H9 (cell line): ENCODE results near the gene ZBTB8A. TPM values are rescaled to one million over a fixed set of nuclear protein-coding genes. Genes with fewer than 3 reads are reported as not detected.
A peak's percentile ranks its signal among the peaks of the same experiment; 100 is the strongest.

Source experiments
- DNase-seq: peaks from one replicate; pipeline ENCODE4 v3.0.0-alpha.2; 2017
- H2AFZ ChIP-seq: one replicate; pipeline ENCODE4 v1.6.1; 2013; ENCODE audit warnings: mild to moderate bottlenecking, low read length, control low read depth, moderate library complexity
- H2AK5ac ChIP-seq: 2 replicates; pipeline ENCODE4 v1.6.1; 2013; ENCODE audit warnings: low read length, control low read depth, mixed read lengths; ENCODE audit not compliant: insufficient read length
- H2BK120ac ChIP-seq: one replicate; pipeline ENCODE4 v1.6.1; 2013; ENCODE audit warnings: low read depth, mild to moderate bottlenecking, low read length, control low read depth, inconsistent platforms; ENCODE audit not compliant: poor library complexity, severe bottlenecking
- H2BK12ac ChIP-seq: 2 replicates; pipeline ENCODE4 v1.6.1; 2013; ENCODE audit warnings: low read length, control low read depth, mixed read lengths, low read depth; ENCODE audit not compliant: insufficient read length
- H2BK15ac ChIP-seq: 2 replicates; pipeline ENCODE4 v1.6.1; 2013; ENCODE audit warnings: low read depth, low read length, control low read depth
- H2BK20ac ChIP-seq: one replicate; pipeline ENCODE4 v1.6.1; 2013; ENCODE audit warnings: low read depth, mild to moderate bottlenecking, low read length, control low read depth, inconsistent platforms; ENCODE audit not compliant: poor library complexity, severe bottlenecking
- H2BK5ac ChIP-seq: 2 replicates; pipeline ENCODE4 v1.6.1; 2013; ENCODE audit warnings: low read length, control low read depth, mixed read lengths; ENCODE audit not compliant: insufficient read length
- H3K14ac ChIP-seq: 2 replicates; pipeline ENCODE4 v1.6.1; 2013; ENCODE audit warnings: low read length, control low read depth; ENCODE audit not compliant: insufficient read depth
- H3K18ac ChIP-seq: 2 replicates; pipeline ENCODE4 v1.6.1; 2013; ENCODE audit warnings: low read depth, mild to moderate bottlenecking, mixed read lengths, low read length, control low read depth; ENCODE audit not compliant: insufficient read length
- H3K23ac ChIP-seq: 2 replicates; pipeline ENCODE4 v1.6.1; 2013; ENCODE audit warnings: low read length, control low read depth, mixed read lengths, low read depth; ENCODE audit not compliant: insufficient read length
- H3K23me2 ChIP-seq: 2 replicates; pipeline ENCODE4 v1.6.1; 2013; ENCODE audit warnings: low read depth, mild to moderate bottlenecking, mixed read lengths, low read length, control low read depth; ENCODE audit not compliant: insufficient read length, poor library complexity, severe bottlenecking
- H3K27ac ChIP-seq: 2 replicates; pipeline ENCODE4 v1.5.1; 2013; ENCODE audit warnings: low read length, control low read depth, mixed read lengths, low read depth; ENCODE audit not compliant: insufficient read length
- H3K27me3 ChIP-seq: 2 replicates; pipeline ENCODE4 v1.6.1; 2013; ENCODE audit warnings: low read length, control low read depth, inconsistent platforms; ENCODE audit not compliant: insufficient read depth
- H3K4ac ChIP-seq: 2 replicates; pipeline ENCODE4 v1.6.1; 2013; ENCODE audit warnings: low read depth, mild to moderate bottlenecking, control low read depth, inconsistent platforms, low read length, moderate library complexity
- H3K4me1 ChIP-seq: 2 replicates; pipeline ENCODE4 v1.6.1; 2013; ENCODE audit warnings: low read length, control low read depth, inconsistent platforms; ENCODE audit not compliant: insufficient read depth
- H3K4me2 ChIP-seq: 2 replicates; pipeline ENCODE4 v1.6.1; 2013; ENCODE audit warnings: low read length, control low read depth, mixed read lengths; ENCODE audit not compliant: insufficient read length, insufficient read depth
- H3K56ac ChIP-seq: 2 replicates; pipeline ENCODE4 v1.6.1; 2013; ENCODE audit warnings: low read depth, mild to moderate bottlenecking, mixed read lengths, low read length, control low read depth; ENCODE audit not compliant: insufficient read length
- H3K79me1 ChIP-seq: 2 replicates; pipeline ENCODE4 v1.6.1; 2013; ENCODE audit warnings: low read depth, mild to moderate bottlenecking, moderate library complexity, low read length, control low read depth, inconsistent platforms; ENCODE audit not compliant: insufficient read depth, poor library complexity, severe bottlenecking
- H3K79me2 ChIP-seq: 2 replicates; pipeline ENCODE4 v1.6.1; 2013; ENCODE audit warnings: low read length, control low read depth, inconsistent platforms; ENCODE audit not compliant: insufficient read depth
- H3K9ac ChIP-seq: 2 replicates; pipeline ENCODE4 v1.6.1; 2013; ENCODE audit warnings: low read length, control low read depth, mixed read lengths; ENCODE audit not compliant: insufficient read length; ENCODE audit errors: extremely low read depth
- H3K9me3 ChIP-seq: one replicate; pipeline ENCODE4 v1.6.1; 2013; ENCODE audit warnings: low read depth, low read length, inconsistent platforms; ENCODE audit not compliant: control insufficient read depth
- H3T11ph ChIP-seq: one replicate; pipeline ENCODE4 v1.6.1; 2013; ENCODE audit warnings: mild to moderate bottlenecking, low read length, control low read depth, inconsistent platforms
- H4K20me1 ChIP-seq: one replicate; pipeline ENCODE4 v1.6.1; 2013; ENCODE audit not compliant: control insufficient read depth, insufficient read length, insufficient read depth
- H4K5ac ChIP-seq: 2 replicates; pipeline ENCODE4 v1.6.1; 2013; ENCODE audit warnings: low read depth, mild to moderate bottlenecking, mixed read lengths, low read length, control low read depth; ENCODE audit not compliant: insufficient read length
- H4K8ac ChIP-seq: replicated peaks from 2 replicates; pipeline ENCODE4 v1.6.1; 2013; ENCODE audit warnings: low read length, control low read depth, mixed read lengths, low read depth; ENCODE audit not compliant: insufficient read length
- H4K91ac ChIP-seq: 2 replicates; pipeline ENCODE4 v1.6.1; 2013; ENCODE audit warnings: low read depth, mild to moderate bottlenecking, moderate library complexity, mixed read lengths, low read length, control low read depth; ENCODE audit not compliant: insufficient read length
- H3K27ac Mint-ChIP-seq, 3 experiments: 2 replicates in 2 of 3; 3 replicates in 1 of 3; pipeline ENCODE4 v1.8.0; 2020 to 2021; ENCODE audit warnings: mixed read lengths in 3 of 3, mild to moderate bottlenecking in 1 of 3, moderate library complexity in 1 of 3
- H3K27me3 Mint-ChIP-seq: 2 replicates; pipeline ENCODE4 v1.8.0; 2021; ENCODE audit warnings: low read depth, mild to moderate bottlenecking, moderate library complexity, mixed read lengths
- H3K36me3 Mint-ChIP-seq, 3 experiments: 2 replicates in 2 of 3; 3 replicates in 1 of 3; pipeline ENCODE4 v1.8.0; 2020 to 2021; ENCODE audit warnings: low read depth in 3 of 3, mixed read lengths in 3 of 3; ENCODE audit not compliant: insufficient read depth in 1 of 3
- H3K4me1 Mint-ChIP-seq, 2 experiments: 2 replicates each; pipeline ENCODE4 v1.8.0; 2020; ENCODE audit warnings: mixed read lengths in 2 of 2
- H3K4me3 Mint-ChIP-seq, 2 experiments: 2 replicates in 1 of 2; 3 replicates in 1 of 2; pipeline ENCODE4 v1.8.0; 2020 to 2021; ENCODE audit warnings: mild to moderate bottlenecking in 2 of 2, mixed read lengths in 2 of 2, moderate library complexity in 1 of 2
- H3K9me3 Mint-ChIP-seq, 2 experiments: 2 replicates in 1 of 2; 3 replicates in 1 of 2; pipeline ENCODE4 v1.8.0; 2020; ENCODE audit warnings: mild to moderate bottlenecking in 2 of 2, mixed read lengths in 2 of 2, moderate library complexity in 1 of 2
- CTCF ChIP-seq: fragments of 200-600 bp; sonication (generic); conservative IDR thresholded peaks from 3 replicates; pipeline ENCODE4 v1.8.0; 2021; ENCODE audit warnings: antibody characterized with exemption, mild to moderate bottlenecking
- WGBS: extraction: QIAGEN DNeasy Blood & Tissue Kit; methylation state at CpG from one replicate; pipeline ENCODE4 v1.1.7; 2013; ENCODE audit warnings: missing lambda C conversion rate, low lambda C conversion rate, mixed read lengths; ENCODE audit not compliant: insufficient read length; ENCODE audit errors: extremely low coverage; 5-methylcytosine and 5-hydroxymethylcytosine counted together
- total RNA-seq: library from RNA; stranded (reverse); gene quantifications from 2 replicates; pipeline ENCODE4 v1.2.1, GENCODE V29; 2021

The ZBTB8A gene
- total RNA-seq, 1 experiment from 2014 or later = 11.3 TPM

GRCh38 chr1:32619701-32620485 lies 80.7 kb downstream of the ZBTB8A start:
- no peak overlapping the region for H3K4ac ChIP-seq

More at GRCh38 chr1:32619701-32620485, 80.7 kb downstream of the ZBTB8A start:
- Histone ChIP-seq H2BK120ac (no peak overlapping the region), H3K18ac (no peak overlapping the region), H3K14ac (no peak overlapping the region), H2BK12ac (no peak overlapping the region), H3K9me3 (no peaks in the 10 kb centered on the region), H3K23me2 (no peaks in the 10 kb centered on the region), H4K91ac (no peak overlapping the region), H3K79me2 (no peaks in the 10 kb centered on the region), H2BK20ac (no peak overlapping the region), H3K27me3 (no peaks in the 10 kb centered on the region), H3K56ac (no peak overlapping the region), H2AK5ac (no peak overlapping the region), H3K9ac (no peak overlapping the region), H3K4me2 (no peak overlapping the region), H4K8ac (no peak overlapping the region), H3T11ph (no peak overlapping the region), H3K23ac (no peak overlapping the region), H2BK15ac (no peak overlapping the region), H3K27ac (no peak overlapping the region), H2BK5ac (no peak overlapping the region), H3K79me1 (no peaks in the 10 kb centered on the region), H3K4me1 (no peaks in the 10 kb centered on the region), H4K5ac (no peak overlapping the region), H4K20me1 (no peaks in the 10 kb centered on the region), H2AFZ (no peak overlapping the region)
- TF ChIP-seq CTCF = peak; percentile 9; the same call in 1 of the 3 replicates
- Mint-ChIP-seq H3K4me3 (no peak overlapping the region), H3K36me3 (peaks cover 11 to 26% (median 22%) of the 10 kb centered on the region in 3 experiments; a peak in 6 of 7 replicates), H3K27me3 (no peaks in the 10 kb centered on the region), H3K9me3 (no peaks in the 10 kb centered on the region), H3K27ac (0 out of 7 replicates have a peak overlapping the region, but pooled peaks of 1 of the 3 experiments have one; percentile 22), H3K4me1 (0 out of 4 replicates have a peak, but pooled peaks cover 0 to 2% of the 10 kb centered on the region in 2 experiments)
- WGBS = no CpG with 5 or more reads among the region's 5 CpGs
- no peak for DNase-seq
